Stimulated activated naive CD4-positive, alpha-beta T cell treated with Interleukin-2 at 50 U/mL for 16 hours (primary cell): ENCODE data around the gene SYCE1.
"Not testable (repeated sequence)": the region's sequence is repeated elsewhere in the genome, so short reads cannot be mapped to it uniquely, and the experiment has no call there.

Source experiments
- DNase-seq: peaks from one replicate; lab custom pipeline; 2025; lab: John Stamatoyannopoulos, UW

SYCE1 gene, protein sequence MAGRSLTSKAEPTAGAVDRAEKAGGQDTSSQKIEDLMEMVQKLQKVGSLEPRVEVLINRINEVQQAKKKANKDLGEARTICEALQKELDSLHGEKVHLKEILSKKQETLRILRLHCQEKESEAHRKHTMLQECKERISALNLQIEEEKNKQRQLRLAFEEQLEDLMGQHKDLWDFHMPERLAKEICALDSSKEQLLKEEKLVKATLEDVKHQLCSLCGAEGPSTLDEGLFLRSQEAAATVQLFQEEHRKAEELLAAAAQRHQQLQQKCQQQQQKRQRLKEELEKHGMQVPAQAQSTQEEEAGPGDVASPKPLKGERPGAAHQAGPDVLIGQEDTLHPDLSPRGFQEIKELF

DNA sequence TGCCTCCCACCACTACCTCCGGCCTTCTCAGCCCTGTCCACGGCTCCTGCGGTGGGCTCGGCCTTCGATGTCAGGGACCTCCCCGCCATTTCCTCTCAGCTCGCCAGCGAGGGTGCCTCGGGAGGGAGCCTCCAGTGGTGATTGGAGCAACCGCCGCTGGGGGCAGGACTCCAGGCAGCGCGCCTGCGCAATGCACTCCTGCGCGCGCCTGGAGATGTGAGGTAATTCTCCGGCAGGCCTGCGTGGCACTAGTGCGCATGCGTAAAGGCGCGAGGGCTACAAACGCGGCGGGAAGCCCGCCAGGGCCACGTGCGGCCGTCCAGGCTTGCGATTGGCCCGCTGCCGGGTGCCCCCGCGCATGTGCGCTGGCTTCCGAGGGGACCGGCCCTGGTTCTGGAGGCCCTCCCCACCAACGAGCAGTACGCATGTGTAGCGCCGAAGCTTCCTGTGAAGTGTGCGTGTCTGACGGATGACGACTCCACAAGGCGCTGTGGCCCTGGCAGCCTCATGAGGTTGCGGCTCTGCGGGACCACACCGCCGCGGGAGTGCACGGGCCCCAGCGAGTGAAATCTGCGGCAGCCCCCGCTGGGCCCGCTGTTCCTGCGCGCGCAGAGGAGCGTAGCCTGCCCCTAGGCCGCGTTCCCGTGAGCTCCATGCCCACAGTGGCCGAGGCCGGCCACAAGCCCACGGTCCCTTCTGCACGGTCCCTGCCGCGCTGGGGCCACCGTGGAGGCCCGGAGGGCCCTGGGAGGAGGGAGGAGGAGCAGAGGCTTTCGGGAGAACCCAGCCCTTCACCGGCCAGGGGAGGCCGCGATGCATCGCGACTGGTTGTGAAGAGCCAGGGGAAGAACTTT, at the start of gene SYCE1:
Gene SYCE1 (minus strand): TSS at position 143 of the 854 bp plus-strand sequence. CDS start 54 bp downstream, at position 89.
- no peak for DNase-seq

DNA sequence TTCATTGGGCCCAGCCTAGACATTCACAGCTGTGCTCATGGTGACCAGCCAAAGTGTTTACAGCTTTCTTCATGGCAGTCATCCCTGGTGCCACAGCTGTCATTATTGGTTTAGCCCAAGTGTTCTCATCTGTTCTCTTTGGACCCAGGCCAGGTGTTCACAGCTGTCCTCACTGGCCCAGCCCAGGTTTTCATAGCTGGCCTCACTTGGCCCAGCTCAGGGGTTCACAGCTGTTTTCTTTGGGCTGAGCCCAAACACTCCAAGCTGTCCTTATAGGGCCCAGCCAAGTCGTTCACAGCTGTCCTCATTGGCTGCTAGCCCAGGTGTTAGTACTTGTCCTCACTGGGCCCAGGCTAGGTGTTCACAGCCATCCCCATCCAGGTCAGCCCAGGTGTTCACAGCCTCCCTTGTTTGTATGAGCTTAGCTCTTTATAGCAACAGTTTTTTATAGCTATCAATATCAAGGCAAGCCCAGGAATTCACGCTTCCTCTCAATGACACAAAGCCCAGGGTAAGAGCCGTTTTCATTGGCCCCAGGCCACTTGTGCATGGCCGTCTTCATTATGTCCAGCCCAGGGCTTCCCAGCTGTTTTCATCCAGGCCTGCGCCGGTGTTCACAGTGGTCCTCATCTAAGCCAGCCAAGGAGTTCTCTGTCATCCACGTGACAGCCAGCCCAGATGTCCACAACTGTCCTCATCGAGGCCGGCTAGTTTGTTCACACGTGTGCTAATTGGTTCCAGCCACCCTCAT, 49.6 kb upstream of the SYCE1 start:
- no peak for DNase-seq

DNA sequence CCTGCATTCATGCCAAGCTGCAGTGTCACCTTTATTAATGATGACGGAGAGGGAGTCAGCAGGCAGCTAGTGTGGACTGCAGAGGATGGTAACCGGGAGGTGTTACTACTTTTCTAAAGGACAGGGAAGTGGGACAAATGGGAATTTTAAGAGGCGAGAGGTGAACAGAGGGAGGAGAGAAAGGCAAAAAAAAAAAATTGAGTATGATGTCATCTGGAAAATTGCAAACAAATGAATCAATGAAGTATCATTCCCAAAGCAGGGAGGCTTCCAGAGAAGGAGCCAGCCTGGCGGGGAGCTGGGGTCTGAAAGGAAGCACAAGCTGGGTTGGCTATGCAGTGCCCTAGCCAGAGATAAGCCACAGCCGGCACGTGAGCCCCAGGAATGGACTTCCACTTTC, 48.3 kb upstream of the SYCE1 start:
- DNase-seq = no peak

DNA sequence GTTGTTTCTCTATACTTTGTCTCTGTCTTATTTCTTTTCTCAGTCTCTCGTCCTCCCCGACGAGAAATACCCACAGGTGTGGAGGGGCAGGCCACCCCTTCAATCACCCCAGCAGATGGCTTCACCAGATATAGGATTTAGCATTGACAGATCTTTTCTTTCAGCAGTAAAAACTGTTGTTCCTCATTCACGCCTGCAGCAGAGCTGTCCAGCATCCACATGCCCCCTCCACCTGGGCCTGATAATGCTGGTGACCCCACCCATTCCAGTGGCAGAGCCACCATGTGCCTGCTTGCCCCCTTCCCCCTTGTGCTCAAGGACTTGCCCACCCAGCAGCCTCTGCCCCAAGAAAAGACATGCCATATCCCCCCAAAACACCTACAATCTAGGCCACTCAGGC, 45.7 kb upstream of the SYCE1 start:
- no peak for DNase-seq

- DNase-seq = no peak
Observed at GRCh38 chr10:133608855-133609254, 43.5 kb upstream of the SYCE1 start.

DNA sequence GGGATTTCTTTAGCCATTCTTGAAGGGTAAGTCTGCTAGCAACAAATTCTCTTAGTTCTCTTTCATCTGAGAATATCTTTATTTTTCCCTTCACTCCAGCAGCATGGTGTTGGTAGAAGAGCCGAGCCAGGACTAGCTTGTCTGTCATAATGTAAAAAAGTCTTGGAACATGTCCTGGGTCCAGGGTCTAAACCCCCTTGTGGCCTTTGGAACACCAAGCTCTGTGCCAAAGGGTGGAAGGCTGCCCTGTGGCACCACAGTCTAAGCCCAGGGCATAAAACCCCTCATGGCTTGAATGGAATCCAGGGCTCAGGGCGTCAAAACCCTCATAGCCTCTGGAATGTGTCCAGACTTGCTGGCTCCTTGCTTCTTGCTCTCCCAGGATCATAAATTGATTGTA, 38.1 kb upstream of the SYCE1 start:
- DNase-seq = not testable (repeated sequence)

DNA sequence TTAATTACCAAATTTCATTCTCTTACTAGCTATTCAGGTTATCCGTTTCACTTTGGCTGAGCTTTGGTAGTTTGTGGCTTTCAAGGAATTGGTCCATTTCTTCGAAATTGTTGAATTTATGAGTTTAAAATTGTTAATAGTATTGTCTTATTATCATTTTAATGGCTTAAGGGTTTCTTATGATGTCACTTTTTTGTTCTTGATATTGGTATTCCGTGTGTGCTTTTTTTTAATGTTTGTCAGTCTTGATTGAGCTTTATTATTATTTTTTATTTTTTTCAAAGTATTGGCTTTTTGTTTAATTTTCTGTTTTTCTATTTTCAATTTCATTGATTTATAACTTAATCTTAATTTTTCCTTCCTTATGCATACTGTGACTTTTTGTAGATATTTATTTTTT, 35.3 kb upstream of the SYCE1 start:
- DNase-seq = no peak

DNA sequence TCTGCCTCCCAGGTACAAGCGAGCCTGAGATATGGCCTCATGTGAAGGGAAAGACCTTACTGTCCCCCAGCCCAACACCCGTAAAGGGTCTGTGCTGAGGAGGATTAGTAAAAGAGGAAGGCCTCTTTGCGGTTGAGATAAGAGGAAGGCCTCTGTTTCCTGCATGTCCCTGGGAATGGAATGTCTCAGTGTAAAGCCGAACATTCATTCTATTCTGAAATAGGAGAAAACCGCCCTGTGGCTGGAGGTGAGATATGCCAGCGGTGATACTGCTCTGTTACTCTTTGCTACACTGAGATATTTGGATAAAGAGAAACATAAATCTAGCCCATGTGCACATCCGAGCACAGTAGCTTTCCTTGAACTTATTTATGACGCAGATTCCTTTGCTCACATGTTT, 34.5 kb upstream of the SYCE1 start:
- not testable (repeated sequence) for DNase-seq

- DNase-seq = no peak
Observed at GRCh38 chr10:133592716-133593115, 27.3 kb upstream of the SYCE1 start.

- DNase-seq = no peak
Observed at GRCh38 chr10:133590970-133591359, 25.6 kb upstream of the SYCE1 start.

DNA sequence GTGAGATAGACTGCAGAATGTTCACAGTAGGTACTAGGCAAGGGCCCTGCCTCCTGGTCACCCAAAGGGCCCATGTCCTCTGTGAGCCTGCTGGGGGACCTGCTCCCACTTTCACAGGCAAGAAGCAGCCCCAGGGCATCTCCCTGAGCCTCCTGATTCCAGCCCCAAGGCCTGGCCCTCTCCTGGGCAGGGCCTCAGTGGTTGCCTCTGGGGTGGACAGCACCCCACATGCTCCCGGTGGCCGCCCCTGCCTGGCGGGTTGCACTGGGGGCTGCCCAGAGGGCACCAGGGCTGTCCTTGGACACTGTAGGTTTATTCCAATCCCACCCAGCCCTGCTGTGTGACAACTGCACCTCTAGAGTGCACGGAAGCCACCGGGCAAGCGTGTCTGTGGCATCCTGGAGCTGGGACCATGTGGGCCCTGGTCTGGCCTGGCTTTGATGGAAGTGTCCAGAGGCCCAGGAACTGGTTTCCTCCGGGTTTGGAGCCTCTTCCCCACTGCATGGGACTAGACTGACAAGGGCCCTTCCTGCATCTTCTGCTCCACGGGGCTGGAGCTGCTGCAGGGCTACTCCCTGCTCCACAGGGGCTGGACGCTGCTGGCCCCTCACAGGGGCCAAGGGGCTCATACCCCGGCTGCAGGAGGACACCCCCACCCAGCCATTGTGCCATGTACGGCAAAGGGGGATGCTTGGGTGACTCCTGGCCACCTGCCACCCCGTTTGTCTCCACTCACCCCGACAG, 25.0 kb upstream of the SYCE1 start:
- DNase-seq = no peak

DNA sequence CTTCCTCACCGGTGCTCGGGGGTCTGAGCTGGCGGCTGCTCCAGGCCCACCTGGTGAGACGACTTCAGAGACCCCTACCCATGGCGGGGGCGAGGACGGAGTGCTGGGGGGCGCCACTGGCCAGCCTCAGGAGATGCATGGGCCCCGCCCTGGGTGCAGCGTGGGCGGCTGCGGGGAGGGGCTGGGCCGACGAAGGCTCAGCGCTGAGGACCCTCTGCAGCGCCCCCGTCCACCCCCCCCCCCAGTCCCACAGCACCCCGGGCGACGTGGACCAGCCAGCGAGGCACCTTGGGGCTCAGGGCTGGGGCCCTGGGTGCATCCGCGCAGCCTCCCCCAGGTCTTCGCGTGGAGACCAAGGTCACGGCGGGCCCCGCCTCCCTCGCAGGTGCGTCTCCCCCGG, 11.7 kb upstream of the SYCE1 start:
- DNase-seq = not testable (repeated sequence)

DNA sequence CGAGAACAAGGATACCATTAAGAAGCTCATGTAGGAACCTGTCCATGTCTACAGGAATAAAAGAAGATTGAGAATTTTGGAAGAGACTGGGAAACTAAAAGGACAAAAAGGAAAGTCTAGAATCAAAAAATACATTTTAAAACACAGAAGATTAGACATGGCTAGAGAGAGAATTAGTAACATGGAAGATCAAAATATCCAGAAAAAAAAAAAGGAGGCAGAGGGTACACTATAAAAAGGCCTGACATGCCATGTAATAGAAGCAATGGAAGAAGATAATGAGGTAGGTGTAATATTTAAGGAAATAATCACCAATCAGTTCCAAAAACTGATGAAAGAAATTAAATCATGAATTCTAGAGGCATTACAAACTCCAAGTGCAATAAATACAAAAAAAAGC, 8.1 kb upstream of the SYCE1 start:
- not testable (repeated sequence) for DNase-seq

- not testable (repeated sequence) for DNase-seq
Observed at GRCh38 chr10:133572055-133572454, 6.7 kb upstream of the SYCE1 start.

- DNase-seq = not testable (repeated sequence)
Observed at GRCh38 chr10:133569801-133570200, 4.4 kb upstream of the SYCE1 start.

- DNase-seq = not testable (repeated sequence)
Observed at GRCh38 chr10:133568831-133569527, 3.6 kb upstream of the SYCE1 start.

DNA sequence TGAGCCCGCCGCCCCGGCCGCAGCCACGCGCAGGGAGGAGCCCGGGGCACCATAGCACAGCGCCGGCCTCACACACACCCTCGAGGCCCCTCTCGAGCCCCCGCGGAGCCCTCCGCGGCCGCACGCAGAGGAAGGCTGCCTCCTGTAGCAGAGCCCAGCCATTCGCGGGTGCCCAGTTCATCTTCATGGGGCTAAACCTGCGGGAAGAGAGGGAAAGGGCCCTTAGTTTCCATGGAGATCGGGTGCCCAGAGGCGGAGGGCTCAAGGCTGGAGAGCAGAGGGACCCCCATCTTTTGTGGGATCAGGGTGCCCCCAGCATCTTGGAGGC, 2.9 kb upstream of the SYCE1 start:
- DNase-seq = no peak

- DNase-seq = no peak
Observed at GRCh38 chr10:133567609-133568286, 2.4 kb upstream of the SYCE1 start.

- DNase-seq = no peak
Observed at GRCh38 chr10:133567119-133567518, 1.7 kb upstream of the SYCE1 start.

GRCh38 chr10:133564816-133565215, 567 bp downstream of the SYCE1 start:
- DNase-seq = no peak

- no peak for DNase-seq
Observed at GRCh38 chr10:133559216-133559615, 6.2 kb downstream of the SYCE1 start.
